ENCODE data around the gene PAFAH1B2. TPM values are rescaled to one million over a fixed set of nuclear protein-coding genes. Genes with fewer than 3 reads are reported as not detected.

Gene PAFAH1B2
- total and polyA plus RNA-seq, 2 of the 8 experiments (the other 6 are each of a cell fraction or from before 2014, with no cell fraction given) = 38.2 to 161 TPM

GRCh38 chr11:117189191-117189940, 45.3 kb downstream of the PAFAH1B2 start:
- no peak overlapping the region for H3K23ac ChIP-seq (ENCODE audit: insufficient read length)
- H3K36me3 ChIP-seq (ENCODE audit: control insufficient read depth in 2 of 4, insufficient read depth in 4 of 4, low read length in 3 of 4) = peaks cover 0 to 11% (median 1%) of the 10 kb centered on the region in 4 experiments; a peak in 3 of 8 replicates
- H3K27me3 ChIP-seq (replicated peaks in 1 of 4; ENCODE audit: control insufficient read depth in 3 of 4, extremely low read depth in 1 of 4, insufficient read depth in 3 of 4, low read length in 3 of 4) = no peaks in the 10 kb centered on the region

More at GRCh38 chr11:117189191-117189940, 45.3 kb downstream of the PAFAH1B2 start:
- no peak overlapping the region for H4K5ac ChIP-seq (ENCODE audit: insufficient read length, low read depth, low read length)
- no peak overlapping the region for H2AK5ac ChIP-seq (ENCODE audit: low read depth, low read length)
- H3K18ac ChIP-seq (ENCODE audit: extremely low read depth, low read length) = no peak overlapping the region
- no peaks in the 10 kb centered on the region for H3K79me2 ChIP-seq (ENCODE audit: control insufficient read depth in 1 of 2, insufficient read depth in 2 of 2, low read length in 2 of 2)
- no peaks in the 10 kb centered on the region for H3K23me2 ChIP-seq (ENCODE audit: low read depth, low read length)
- H3K9ac ChIP-seq (replicated peaks in 1 of 4; ENCODE audit: extremely low read depth in 1 of 4, low read depth in 3 of 4, low read length in 3 of 4) = no peak overlapping the region
- H3K4me3 ChIP-seq (ENCODE audit: extremely low read depth in 1 of 4, insufficient read depth in 2 of 4, low read depth in 3 of 4, low read length in 4 of 4) = no peak overlapping the region
- H3K14ac ChIP-seq (ENCODE audit: insufficient read length) = no peak overlapping the region
- CTCF ChIA-PET (ENCODE audit: partially characterized antibody) = interaction anchor here (14.0 to 18.7 kb wide), 2 partner anchors 9 to 33 kb away, joined by 249 to 449 read pairs; partner anchors contain the start of genes PCSK7, RNF214 and TAGLN
- FAIRE-seq (no peak), DNase-seq (ENCODE audit: low read depth in 1 of 2, low spot score in 2 of 2) (no peak)
- H4K91ac ChIP-seq (replicated peaks; ENCODE audit: insufficient read length, low read length) = no peak overlapping the region
- H3K9me3 ChIP-seq (ENCODE audit: insufficient read depth in 2 of 2, low read depth in 1 of 2, low read length in 1 of 2) = no peaks in the 10 kb centered on the region
- WGBS, 2 experiments (ENCODE audit: extremely low coverage in 1 of 2, insufficient coverage in 1 of 2, insufficient read length in 1 of 2, insufficient replicate concordance in 2 of 2, low coverage in 1 of 2, low lambda C conversion rate in 2 of 2, missing lambda C conversion rate in 1 of 2) = 96% methylated on average over 22 of the region's 22 CpGs; no CpG with 5 or more reads in 1 of the 2 experiments
- no peak overlapping the region for H2BK15ac ChIP-seq (ENCODE audit: low read length)
- H3K4me2 ChIP-seq (ENCODE audit: insufficient read depth in 1 of 2, low read depth in 2 of 2, low read length in 2 of 2) = no peak overlapping the region
- TF ChIP-seq CTCF (IDR thresholded peaks at IDR 0.05; ENCODE audit: control extremely low read depth in 1 of 3, insufficient read depth in 1 of 3, low read depth in 1 of 3, low read length in 3 of 3) (no peak), RNF2 (IDR thresholded peaks at IDR 0.05; ENCODE audit: borderline replicate concordance, low read depth, low read length, missing control alignments, poor library complexity, severe bottlenecking) (no peak), ATF3 (IDR thresholded peaks at IDR 0.05; ENCODE audit: insufficient read depth, low read depth, low read length) (no peak), SP1 (IDR thresholded peaks at IDR 0.05; ENCODE audit: low read depth, low read length) (no peak), HDAC2 (IDR thresholded peaks at IDR 0.05; ENCODE audit: borderline replicate concordance in 1 of 2, low read depth in 2 of 2, low read length in 2 of 2) (no peak), YY1 (IDR thresholded peaks at IDR 0.05; ENCODE audit: low read depth, low read length) (no peak)
- H2AFZ ChIP-seq (ENCODE audit: low read length) = no peak overlapping the region
- no peak overlapping the region for H2BK20ac ChIP-seq (ENCODE audit: low read length)
- H3K27ac ChIP-seq (ENCODE audit: low read depth, low read length) = no peak overlapping the region
- peaks cover 0 to 2% of the 10 kb centered on the region in 2 experiments for H4K20me1 ChIP-seq (replicated peaks in 1 of 2; ENCODE audit: control insufficient read depth in 1 of 2, insufficient read depth in 2 of 2, low read length in 2 of 2)
- no peaks in the 10 kb centered on the region for H3K4me1 ChIP-seq (replicated peaks in 1 of 4; ENCODE audit: control insufficient read depth in 3 of 4, insufficient read depth in 4 of 4, low read length in 3 of 4)
- no peak overlapping the region for H3K56ac ChIP-seq (replicated peaks; ENCODE audit: insufficient read length, low read depth, low read length)
- H3K4ac ChIP-seq (replicated peaks; ENCODE audit: insufficient read length, low read depth, low read length) = no peak overlapping the region
- H4K8ac ChIP-seq (ENCODE audit: extremely low read depth, insufficient read depth, low read length) = no peak overlapping the region
- H2BK120ac ChIP-seq (replicated peaks; ENCODE audit: low read depth, low read length) = no peak overlapping the region
- no peak overlapping the region for H2BK5ac ChIP-seq (ENCODE audit: low read depth, low read length)
- no peaks in the 10 kb centered on the region for H3K79me1 ChIP-seq (ENCODE audit: low read depth, low read length)
- POLR2A ChIA-PET (ENCODE audit: partially characterized antibody) = interaction anchor here (1.5 to 12.6 kb wide), 3 partner anchors 8 to 33 kb away, joined by 4 to 153 read pairs (median 14); partner anchors contain the start of gene TAGLN
- H2BK12ac ChIP-seq (ENCODE audit: low read depth, low read length) = no peak overlapping the region

All from H1 (cell line).